Peyer's patch (tissue), 4 donors: ENCODE measurements around the gene CSF3R.

Experiments used
- POLR2A ChIP-seq, 2 donors: fragments of 450-650 bp; IDR thresholded peaks; one replicate each; pipeline ENCODE4 v1.5.1; 2017; ENCODE audit warnings: antibody characterized with exemption in 2 of 2, mild to moderate bottlenecking in 2 of 2, moderate library complexity in 2 of 2
- TF ChIP-seq, protein P1 (sequence below), 6 experiments: fragments of 450-650 bp in 4 of 6; fragments of 200-600 bp in 2 of 6; sonication (generic) in 1 of 6; IDR thresholded peaks; one replicate each; pipeline ENCODE4 v1.5.1; 2017 to 2019; ENCODE audit warnings: antibody characterized with exemption in 6 of 6, mild to moderate bottlenecking in 3 of 6, moderate library complexity in 1 of 6

DNA sequence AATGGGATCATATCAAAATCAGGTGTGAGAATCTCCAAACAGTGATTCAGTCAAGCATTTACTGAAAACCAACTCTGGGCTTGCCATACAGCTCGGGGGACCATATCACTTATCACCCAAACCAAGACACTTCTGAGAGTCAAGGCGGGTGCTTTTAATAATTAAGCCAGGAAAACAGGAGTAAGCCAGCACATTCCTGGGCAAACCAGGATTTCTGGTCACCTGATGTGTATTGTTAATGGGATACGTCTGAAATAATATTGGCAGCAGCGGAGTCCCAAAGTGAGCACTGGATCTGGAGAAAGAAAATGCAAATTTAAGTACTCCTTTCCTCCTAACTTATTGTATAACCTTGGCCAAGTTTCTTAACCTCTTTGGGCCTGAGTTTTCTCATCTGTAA is 50.1 kb downstream of the CSF3R start:
- TF ChIP-seq, protein P1, sequence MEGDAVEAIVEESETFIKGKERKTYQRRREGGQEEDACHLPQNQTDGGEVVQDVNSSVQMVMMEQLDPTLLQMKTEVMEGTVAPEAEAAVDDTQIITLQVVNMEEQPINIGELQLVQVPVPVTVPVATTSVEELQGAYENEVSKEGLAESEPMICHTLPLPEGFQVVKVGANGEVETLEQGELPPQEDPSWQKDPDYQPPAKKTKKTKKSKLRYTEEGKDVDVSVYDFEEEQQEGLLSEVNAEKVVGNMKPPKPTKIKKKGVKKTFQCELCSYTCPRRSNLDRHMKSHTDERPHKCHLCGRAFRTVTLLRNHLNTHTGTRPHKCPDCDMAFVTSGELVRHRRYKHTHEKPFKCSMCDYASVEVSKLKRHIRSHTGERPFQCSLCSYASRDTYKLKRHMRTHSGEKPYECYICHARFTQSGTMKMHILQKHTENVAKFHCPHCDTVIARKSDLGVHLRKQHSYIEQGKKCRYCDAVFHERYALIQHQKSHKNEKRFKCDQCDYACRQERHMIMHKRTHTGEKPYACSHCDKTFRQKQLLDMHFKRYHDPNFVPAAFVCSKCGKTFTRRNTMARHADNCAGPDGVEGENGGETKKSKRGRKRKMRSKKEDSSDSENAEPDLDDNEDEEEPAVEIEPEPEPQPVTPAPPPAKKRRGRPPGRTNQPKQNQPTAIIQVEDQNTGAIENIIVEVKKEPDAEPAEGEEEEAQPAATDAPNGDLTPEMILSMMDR (IDR thresholded peaks at IDR 0.05) = no peak
- no peak for TF ChIP-seq POLR2A (IDR thresholded peaks at IDR 0.05)
